C1 segment of cervical spinal cord (tissue), 14 donors: ENCODE results near the gene AKR1C3.
"Not testable (repeated sequence)": the region's sequence is repeated elsewhere in the genome, so short reads cannot be mapped to it uniquely, and the experiment has no call there.

Experiments used
- DNase-seq, 14 donors: peaks; one replicate each; lab custom pipeline; 2025; lab: John Stamatoyannopoulos, UW

Gene AKR1C3

DNA sequence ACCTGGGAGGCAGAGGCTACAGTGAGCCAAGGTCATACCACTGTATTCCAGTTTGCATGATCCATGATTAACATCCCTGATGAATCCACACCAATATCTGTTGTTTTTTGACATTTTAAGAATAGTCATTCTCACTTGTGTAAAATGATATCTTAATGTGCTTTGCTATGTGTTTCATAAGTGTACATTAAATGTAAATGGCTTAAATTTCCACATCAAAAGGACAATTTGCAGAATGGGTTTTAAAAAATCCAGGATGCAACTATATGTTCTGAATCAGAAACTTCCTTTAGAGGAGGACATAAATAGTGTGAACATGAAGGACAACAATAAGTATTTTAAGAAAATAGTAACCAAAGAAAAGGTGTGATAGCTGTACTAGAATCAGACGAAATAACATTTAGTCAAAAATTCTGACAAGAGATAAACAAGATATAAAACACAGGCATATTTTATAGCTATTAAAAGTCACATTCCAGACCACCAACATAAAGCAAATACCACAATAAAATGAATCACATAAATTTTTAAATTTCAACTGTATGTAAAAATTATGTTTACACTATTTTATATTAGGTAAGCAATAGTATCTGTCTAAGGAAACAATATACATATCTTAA is 42.4 kb downstream of the AKR1C3 start:
- DNase-seq = no peak

DNA sequence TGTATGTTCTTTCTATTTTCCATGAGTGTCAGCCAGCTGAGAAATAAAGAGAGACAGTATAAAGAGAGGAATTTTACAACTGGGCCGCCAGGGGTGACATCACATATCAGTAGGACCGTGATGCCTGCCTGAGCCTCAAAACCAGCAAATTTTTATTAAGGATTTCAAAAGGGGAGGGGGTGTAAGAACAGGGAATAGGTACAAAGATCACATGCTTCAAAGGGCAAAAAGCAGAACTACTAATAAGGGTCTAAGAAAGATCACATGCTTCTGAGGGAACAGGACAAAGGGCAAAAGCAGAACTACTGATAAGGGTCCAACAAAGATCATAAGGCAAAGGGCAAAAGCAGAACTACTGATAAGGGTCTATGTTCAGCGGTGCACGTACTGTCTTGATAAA is 43.5 kb downstream of the AKR1C3 start:
- not testable (repeated sequence) for DNase-seq

DNA sequence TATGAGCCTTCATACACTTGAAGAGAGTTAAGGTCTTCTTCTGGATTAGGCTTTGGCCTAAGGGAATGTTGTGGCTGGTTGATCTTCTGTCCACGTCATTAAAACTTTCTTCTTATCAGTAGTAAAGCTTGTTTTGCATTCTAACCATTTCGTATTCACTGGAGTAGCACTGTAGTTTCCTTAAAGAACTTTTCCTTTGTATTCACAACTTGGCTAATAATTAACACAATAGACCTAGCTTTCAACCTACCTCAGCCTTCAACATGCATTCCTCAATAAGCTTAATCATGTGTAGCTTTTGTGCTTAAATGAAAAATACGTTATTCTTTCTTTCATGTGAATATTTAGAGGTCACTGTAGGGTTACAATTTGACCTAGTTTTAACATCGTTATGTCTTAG is 48.0 kb downstream of the AKR1C3 start:
- DNase-seq = no peak

DNA sequence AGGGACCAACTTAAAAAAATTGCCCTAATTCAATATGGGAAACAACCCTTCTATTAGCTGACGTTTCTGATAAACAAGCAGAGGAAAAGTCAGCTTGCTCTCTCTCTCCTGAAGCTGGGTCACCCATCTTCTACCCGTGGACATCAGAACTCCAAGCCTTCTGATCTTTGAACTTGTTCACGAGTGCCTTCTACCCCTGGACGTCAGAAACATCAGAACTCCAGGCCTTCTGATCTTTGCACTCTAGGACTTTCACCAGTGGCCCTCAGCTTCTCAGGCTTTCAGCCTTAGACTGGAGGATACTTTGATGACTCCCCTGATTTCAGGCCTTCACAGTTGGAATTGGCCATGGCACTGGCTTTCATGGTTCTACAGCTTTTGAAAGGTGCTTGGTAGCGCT is 48.9 kb downstream of the AKR1C3 start:
- DNase-seq = no peak

DNA sequence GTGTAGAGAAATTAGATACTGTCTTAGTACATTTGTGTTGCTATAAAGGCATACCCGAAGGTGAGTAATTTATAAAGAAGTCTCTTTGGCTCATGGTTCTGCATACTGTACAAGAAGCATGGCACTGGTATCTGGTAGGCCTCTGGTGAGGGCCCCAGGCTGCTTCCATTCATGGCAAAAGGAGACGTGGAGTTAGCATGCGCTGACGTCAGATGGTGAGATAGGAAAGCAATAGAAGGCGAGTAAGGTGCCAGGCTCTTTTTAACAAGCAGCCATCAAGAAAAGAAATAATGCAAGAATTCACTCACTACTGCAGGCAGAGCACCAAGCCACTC is 52.7 kb downstream of the AKR1C3 start:
- no peak for DNase-seq

DNA sequence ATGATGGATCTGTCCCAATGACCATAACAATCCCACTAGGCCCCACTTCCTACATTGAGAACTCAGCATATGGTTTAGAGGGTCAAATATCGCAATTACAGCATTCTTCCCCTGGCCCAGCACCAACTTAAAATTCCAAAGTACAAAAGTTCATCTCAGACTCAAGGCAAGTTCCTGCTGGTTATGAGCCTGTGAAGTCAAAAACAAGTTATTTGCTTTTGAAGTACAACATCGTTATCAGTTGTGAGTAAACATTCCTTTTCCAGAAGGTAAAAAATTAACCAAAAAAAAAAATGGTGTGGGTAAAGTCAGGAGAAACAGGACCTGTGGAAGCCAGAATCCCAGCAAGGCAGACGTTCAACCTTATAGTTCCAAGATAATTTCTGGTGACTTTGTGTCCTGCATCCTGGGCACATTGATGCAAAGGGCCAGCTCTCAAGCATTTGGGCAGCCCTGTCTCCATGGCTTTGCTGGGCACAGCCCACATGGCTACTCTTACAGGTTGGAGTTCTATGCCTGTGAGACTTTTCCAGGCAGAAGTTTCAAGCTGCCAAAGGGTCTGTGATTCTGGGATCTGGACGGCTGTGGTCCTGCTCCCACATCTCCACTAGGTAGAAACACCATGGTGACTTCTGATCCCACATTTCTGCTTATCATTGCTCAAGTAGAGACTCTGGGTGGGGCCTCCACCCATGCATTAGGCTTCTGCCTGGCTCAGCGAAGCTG is 53.2 kb downstream of the AKR1C3 start:
- no peak for DNase-seq

DNA sequence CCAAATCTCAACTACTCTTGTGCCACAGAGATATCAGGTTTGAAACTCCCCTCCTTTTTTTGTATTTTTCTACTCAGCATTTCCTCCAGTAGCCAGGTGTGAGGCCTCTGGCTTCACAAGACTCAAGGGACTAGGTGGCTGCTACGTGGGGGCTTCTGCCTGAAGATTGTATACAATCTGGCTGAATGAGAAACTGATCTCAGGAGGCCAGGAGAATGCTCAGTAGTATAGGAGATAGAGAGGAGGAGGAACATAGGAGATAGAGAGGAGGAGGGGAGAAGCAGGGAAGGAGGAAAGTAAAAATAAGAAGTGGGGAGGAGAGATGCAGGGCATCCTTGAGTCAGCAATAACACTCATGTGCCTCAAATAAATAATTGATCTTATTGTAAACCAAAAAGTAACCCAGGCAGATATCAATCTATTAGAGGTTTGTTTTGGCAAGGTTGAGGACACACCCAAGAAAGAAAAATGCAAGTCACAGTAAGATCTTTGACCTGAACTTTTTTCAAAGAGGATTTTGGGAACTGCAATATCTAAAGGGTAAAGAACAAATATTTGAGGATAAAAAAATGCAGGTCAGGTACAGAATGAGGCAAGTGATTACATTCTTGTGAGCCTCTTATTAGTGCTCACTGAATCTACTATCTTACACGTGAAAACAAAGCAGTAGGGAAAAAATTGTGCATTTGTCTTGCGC is 53.9 kb downstream of the AKR1C3 start:
- DNase-seq = no peak

DNA sequence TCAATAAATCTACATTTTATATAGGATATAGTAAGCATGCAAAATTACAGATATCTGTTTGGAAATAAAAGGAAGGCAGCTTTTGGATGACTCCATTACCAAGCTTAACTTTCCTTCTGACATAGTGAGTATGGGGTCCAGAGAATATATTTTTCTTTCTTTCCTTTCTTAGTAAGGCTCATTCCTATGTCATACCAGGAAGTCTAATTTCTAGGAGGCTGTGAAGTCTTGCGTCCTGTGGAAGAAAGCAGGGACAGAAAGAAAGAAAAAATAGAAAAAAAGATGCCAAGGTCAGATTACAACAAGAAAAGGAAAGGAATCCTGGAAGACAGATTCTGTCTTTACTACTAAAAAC is 54.4 kb downstream of the AKR1C3 start:
- DNase-seq = no peak

DNA sequence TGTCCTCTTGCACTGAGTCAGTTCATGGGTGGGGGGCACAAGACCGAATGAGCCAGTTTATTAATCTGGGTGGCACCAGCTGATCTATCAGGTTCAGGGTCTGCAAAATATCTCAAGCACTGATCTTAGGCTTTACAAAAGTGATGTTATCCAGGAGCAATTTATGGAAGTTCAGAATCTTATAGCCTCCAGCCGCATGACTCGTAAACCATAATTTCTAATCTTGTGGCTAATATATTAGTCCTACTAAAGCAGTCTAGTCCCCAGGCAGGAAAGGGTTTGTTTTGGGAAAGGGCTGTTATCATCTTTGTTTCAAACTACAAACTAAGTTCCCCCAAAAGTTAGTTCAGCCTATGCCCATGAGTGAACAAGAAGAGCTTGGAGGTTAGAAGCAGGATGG is 56.9 kb downstream of the AKR1C3 start:
- no peak for DNase-seq

DNA sequence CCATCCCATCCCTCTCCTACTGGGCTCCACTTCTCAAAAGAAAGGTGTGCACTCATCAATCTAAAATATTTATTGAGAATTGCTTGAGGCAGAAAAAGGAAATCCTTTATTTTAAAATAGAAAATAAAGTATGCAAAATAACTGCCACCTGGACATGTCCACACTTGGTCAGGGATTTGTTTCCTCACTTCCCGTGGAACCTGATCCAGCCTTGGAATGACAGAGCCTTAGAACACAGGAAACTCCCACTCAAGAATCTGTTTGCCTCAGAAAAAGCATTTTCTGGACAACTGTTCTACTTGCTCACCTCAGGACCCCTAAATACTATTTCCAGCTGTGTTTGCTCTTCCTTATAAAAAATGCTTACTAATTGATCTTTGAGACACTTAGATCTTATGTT is 61.7 kb downstream of the AKR1C3 start:
- DNase-seq = no peak
